Measurements from ENCODE around the gene KCNMA1.

KCNMA1 gene

GRCh38 chr10:77041636-77042258 lies 595.9 kb downstream of the KCNMA1 start:
- no peak for DNase-seq (ENCODE audit: low read depth)

- DNase-seq (ENCODE audit: low read depth) = no peak
Measured at GRCh38 chr10:77038407-77038806, 599.2 kb downstream of the KCNMA1 start.

- no peak for DNase-seq (ENCODE audit: low read depth)
Measured at GRCh38 chr10:77037735-77038403, 599.7 kb downstream of the KCNMA1 start.

- DNase-seq (ENCODE audit: low read depth) = peak; percentile 55
Measured at GRCh38 chr10:77036993-77037734, 600.4 kb downstream of the KCNMA1 start.

- no peak for DNase-seq (ENCODE audit: low read depth)
Measured at GRCh38 chr10:77036276-77036675, 601.3 kb downstream of the KCNMA1 start.

GRCh38 chr10:77034795-77035194 lies 602.8 kb downstream of the KCNMA1 start:
- DNase-seq (ENCODE audit: low read depth) = no peak

GRCh38 chr10:77034240-77034639 lies 603.4 kb downstream of the KCNMA1 start:
- no peak for DNase-seq (ENCODE audit: low read depth)

- DNase-seq (ENCODE audit: low read depth) = no peak
Measured at GRCh38 chr10:77032188-77032570, 605.4 kb downstream of the KCNMA1 start.

- DNase-seq (ENCODE audit: low read depth) = no peak
Measured at GRCh38 chr10:77031531-77032187, 605.9 kb downstream of the KCNMA1 start.

GRCh38 chr10:77030974-77031373 lies 606.6 kb downstream of the KCNMA1 start:
- DNase-seq (ENCODE audit: low read depth) = no peak

- no peak for DNase-seq (ENCODE audit: low read depth)
Measured at GRCh38 chr10:77029777-77030717, 607.6 kb downstream of the KCNMA1 start.

- DNase-seq (ENCODE audit: low read depth) = no peak
Measured at GRCh38 chr10:77028042-77028441, 609.6 kb downstream of the KCNMA1 start.

GRCh38 chr10:77027576-77027975 lies 610.0 kb downstream of the KCNMA1 start:
- no peak for DNase-seq (ENCODE audit: low read depth)

- no peak for DNase-seq (ENCODE audit: low read depth)
Measured at GRCh38 chr10:77027141-77027540, 610.5 kb downstream of the KCNMA1 start.

GRCh38 chr10:77026148-77026547 lies 611.5 kb downstream of the KCNMA1 start:
- no peak for DNase-seq (ENCODE audit: low read depth)

- no peak for DNase-seq (ENCODE audit: low read depth)
Measured at GRCh38 chr10:77024461-77024860, 613.1 kb downstream of the KCNMA1 start.

GRCh38 chr10:77023396-77023795 lies 614.2 kb downstream of the KCNMA1 start:
- DNase-seq (ENCODE audit: low read depth) = no peak

- DNase-seq (ENCODE audit: low read depth) = no peak
Measured at GRCh38 chr10:77022671-77023070, 614.9 kb downstream of the KCNMA1 start.

GRCh38 chr10:77021966-77022490 lies 615.6 kb downstream of the KCNMA1 start:
- DNase-seq (ENCODE audit: low read depth) = no peak

- no peak for DNase-seq (ENCODE audit: low read depth)
Measured at GRCh38 chr10:77020426-77021040, 617.1 kb downstream of the KCNMA1 start.

GRCh38 chr10:77016855-77017254 lies 620.8 kb downstream of the KCNMA1 start:
- no peak for DNase-seq (ENCODE audit: low read depth)
